GM23338 (cell line): ENCODE data around the gene USP49. TPM values are rescaled to one million over a fixed set of nuclear protein-coding genes. Genes with fewer than 3 reads are reported as not detected.

Experiments used
- ATAC-seq: fragments of 200-7000 bp; cut with Tn5 transposase; 3 replicates; pipeline ENCODE4 v1.9.1; 2020
- DNase-seq: peaks from one replicate; pipeline ENCODE4 v3.0.0-alpha.2; 2015; ENCODE audit warnings: low spot score
- H2AFZ ChIP-seq: fragments of 200-600 bp; sonication (generic); 2 replicates; pipeline ENCODE4 v1.8.0; 2016; ENCODE audit warnings: antibody characterized with exemption, mild to moderate bottlenecking, moderate library complexity
- H3F3A ChIP-seq: fragments of 200-600 bp; sonication (generic); replicated peaks from 2 replicates; pipeline ENCODE4 v1.8.0; 2017; ENCODE audit warnings: antibody characterized with exemption, mixed run types, low read depth
- H3K27ac ChIP-seq: fragments of 200-600 bp; sonication (generic); 2 replicates; pipeline ENCODE4 v1.6.1; 2016; ENCODE audit warnings: low read depth
- H3K27me3 ChIP-seq: fragments of 200-600 bp; sonication (generic); 2 replicates; pipeline ENCODE4 v1.8.0; 2016; ENCODE audit warnings: mild to moderate bottlenecking, mixed run types, moderate library complexity; ENCODE audit not compliant: insufficient read depth
- H3K36me3 ChIP-seq: fragments of 200-600 bp; sonication (generic); 2 replicates; pipeline ENCODE4 v1.8.0; 2016; ENCODE audit warnings: mild to moderate bottlenecking; ENCODE audit not compliant: insufficient read depth
- H3K4me1 ChIP-seq: fragments of 200-600 bp; sonication (generic); 2 replicates; pipeline ENCODE4 v1.8.0; 2016; ENCODE audit warnings: mild to moderate bottlenecking, moderate library complexity; ENCODE audit not compliant: insufficient read depth
- H3K4me2 ChIP-seq: fragments of 200-600 bp; sonication (generic); 2 replicates; pipeline ENCODE4 v1.7.1; 2017; ENCODE audit warnings: mixed run types
- H3K4me3 ChIP-seq: fragments of 200-600 bp; sonication (generic); 2 replicates; pipeline ENCODE4 v1.6.1; 2016; ENCODE audit warnings: mixed run types
- H3K79me2 ChIP-seq: fragments of 200-600 bp; sonication (generic); replicated peaks from 2 replicates; pipeline ENCODE4 v1.8.0; 2017; ENCODE audit warnings: mild to moderate bottlenecking; ENCODE audit not compliant: insufficient read depth
- H3K9me2 ChIP-seq: fragments of 200-600 bp; sonication (generic); 2 replicates; pipeline ENCODE4 v1.8.0; 2017; ENCODE audit not compliant: insufficient read depth
- H4K20me1 ChIP-seq: fragments of 200-600 bp; sonication (generic); replicated peaks from 2 replicates; pipeline ENCODE4 v1.8.0; 2017; ENCODE audit warnings: mild to moderate bottlenecking; ENCODE audit not compliant: insufficient read depth
- H3K27ac Mint-ChIP-seq: 2 replicates; pipeline ENCODE4 v1.8.0; 2020; ENCODE audit warnings: inconsistent platforms, mild to moderate bottlenecking, moderate library complexity, mixed read lengths
- H3K27me3 Mint-ChIP-seq: 3 replicates; pipeline ENCODE4 v1.8.0; 2022; ENCODE audit warnings: low read depth, mild to moderate bottlenecking, moderate library complexity, mixed read lengths, inconsistent platforms; ENCODE audit not compliant: insufficient read depth, poor library complexity
- H3K36me3 Mint-ChIP-seq: 3 replicates; pipeline ENCODE4 v1.8.0; 2021; ENCODE audit warnings: low read depth, mild to moderate bottlenecking, inconsistent platforms, moderate library complexity, mixed read lengths
- H3K4me1 Mint-ChIP-seq: 3 replicates; pipeline ENCODE4 v1.8.0; 2020; ENCODE audit warnings: mild to moderate bottlenecking, inconsistent platforms, mixed read lengths
- H3K4me3 Mint-ChIP-seq: 3 replicates; pipeline ENCODE4 v1.8.0; 2021; ENCODE audit warnings: moderate library complexity, mild to moderate bottlenecking, inconsistent platforms, mixed read lengths
- H3K9me3 Mint-ChIP-seq: 3 replicates; pipeline ENCODE4 v1.8.0; 2020; ENCODE audit warnings: moderate library complexity, mild to moderate bottlenecking, inconsistent platforms, mixed read lengths
- CREB1 ChIP-seq: fragments of 250-450 bp; sonication (Bioruptor Pico); IDR thresholded peaks from 2 replicates; pipeline ENCODE4 v1.5.0; 2020; ENCODE audit warnings: low read depth, mild to moderate bottlenecking, moderate library complexity
- ETS1 ChIP-seq: IDR thresholded peaks from 2 replicates; pipeline ENCODE4 v1.6.1; 2016; ENCODE audit warnings: antibody characterized with exemption
- EZH2 ChIP-seq: fragments of 200-600 bp; sonication (generic); IDR thresholded peaks from one replicate; pipeline ENCODE4 v1.8.0; 2017; ENCODE audit warnings: antibody characterized with exemption, mild to moderate bottlenecking, low read depth; ENCODE audit not compliant: unreplicated experiment
- EZH2phosphoT487 ChIP-seq: fragments of 200-600 bp; sonication (generic); IDR thresholded peaks from one replicate; pipeline ENCODE4 v1.8.1; 2018; ENCODE audit warnings: antibody characterized with exemption; ENCODE audit not compliant: unreplicated experiment
- JUNB ChIP-seq: IDR thresholded peaks from one replicate; pipeline ENCODE4 v1.6.1; 2016; ENCODE audit warnings: antibody characterized with exemption; ENCODE audit not compliant: unreplicated experiment
- NANOG ChIP-seq: IDR thresholded peaks from 2 replicates; pipeline ENCODE4 v1.6.1; 2016; ENCODE audit warnings: antibody characterized with exemption, borderline replicate concordance
- REST ChIP-seq: IDR thresholded peaks from one replicate; pipeline ENCODE4 v1.6.1; 2018; ENCODE audit warnings: antibody characterized with exemption; ENCODE audit not compliant: unreplicated experiment
- STAT1 ChIP-seq: IDR thresholded peaks from one replicate; pipeline ENCODE4 v1.6.1; 2016; ENCODE audit warnings: antibody characterized with exemption; ENCODE audit not compliant: unreplicated experiment
- ZNF114 ChIP-seq: fragments of 250-450 bp; sonication (Bioruptor Pico); IDR thresholded peaks from 2 replicates; pipeline ENCODE4 v1.5.0; 2020; ENCODE audit warnings: mild to moderate bottlenecking, moderate library complexity
- ZNF331 ChIP-seq: fragments of 250-450 bp; sonication (Bioruptor Pico); IDR thresholded peaks from 2 replicates; pipeline ENCODE4 v1.5.0; 2020; ENCODE audit warnings: low read depth, mild to moderate bottlenecking, moderate library complexity
- ZNF462 ChIP-seq: fragments of 250-450 bp; sonication (Bioruptor Pico); IDR thresholded peaks from 2 replicates; pipeline ENCODE4 v1.5.0; 2020; ENCODE audit warnings: mild to moderate bottlenecking, moderate library complexity
- polyA plus RNA-seq: library from polyadenylated mRNA; unstranded; fragments of >200 nt; fragmentation: Nextera tagmentation; extraction: Ambion mirVana; gene quantifications from 2 replicates; pipeline ENCODE4 v1.2.1, GENCODE V29; 2016
- total RNA-seq: library from RNA; depleted of rRNA; stranded (reverse); fragments of >200 nt; shearing (Covaris generic); gene quantifications from 2 replicates; pipeline ENCODE4 v1.2.3, GENCODE V29; 2014

USP49 gene
- total and polyA plus RNA-seq, 2 experiments from 2014 or later, result 5.9 to 21.5 TPM

GRCh38 chr6:41914869-41915530, 19.8 kb upstream of the USP49 start (continued):
- TF ChIP-seq ZNF462 (CRISPR knock-in tag) (no peak), STAT1 (no peak)

GRCh38 chr6:41914343-41914742, 19.2 kb upstream of the USP49 start:
- H3K9me2 ChIP-seq, result no peaks in the 10 kb centered on the region
- H3K27ac ChIP-seq, result no peak overlapping the region
- ATAC-seq (no peak), DNase-seq (no peak)
- TF ChIP-seq ZNF331 (CRISPR knock-in tag) (no peak), ETS1 (no peak), NANOG (no peak), ZNF114 (CRISPR knock-in tag) (no peak), REST (no peak), STAT1 (no peak), CREB1 (CRISPR knock-in tag) (no peak), JUNB (no peak), EZH2phosphoT487 (no peak), EZH2 (no peak)
- peaks cover 39% of the 10 kb centered on the region for H3K79me2 ChIP-seq
- no peak overlapping the region for H2AFZ ChIP-seq
- no peaks in the 10 kb centered on the region for H3K9me3 Mint-ChIP-seq
- H3K36me3 ChIP-seq, result peaks cover 5% of the 10 kb centered on the region; the same call in 1 of the 2 replicates
- no peak overlapping the region for H3K4me3 ChIP-seq
- peaks cover under 1% of the 10 kb centered on the region; the same call in 1 of the 2 replicates for H4K20me1 ChIP-seq
- H3K4me1 ChIP-seq, result no peaks in the 10 kb centered on the region
- H3K4me3 Mint-ChIP-seq, result no peak overlapping the region
- H3K27me3 ChIP-seq, result no peaks in the 10 kb centered on the region
- H3K4me1 Mint-ChIP-seq, result no peaks in the 10 kb centered on the region
- H3K36me3 Mint-ChIP-seq, result peaks cover 25% of the 10 kb centered on the region
- H3K27me3 Mint-ChIP-seq, result no peaks in the 10 kb centered on the region
- no peak overlapping the region for H3K27ac Mint-ChIP-seq
- no peaks in the 10 kb centered on the region for H3F3A ChIP-seq
- no peak overlapping the region for H3K4me2 ChIP-seq
